Urinary bladder (tissue), 4 donors: ENCODE results near the gene DIS3. TPM values are rescaled to one million over a fixed set of nuclear protein-coding genes. Genes with fewer than 3 reads are reported as not detected.
"Not testable (repeated sequence)": the region's sequence is repeated elsewhere in the genome, so short reads cannot be mapped to it uniquely, and the experiment has no call there.

Experiments
- DNase-seq: peaks from one replicate; pipeline ENCODE4 v3.0.0-alpha.2; 2015; ENCODE audit errors: extremely low spot score
- H3K27ac ChIP-seq: one replicate; pipeline ENCODE4 v1.5.1; 2013; ENCODE audit warnings: low read depth, mild to moderate bottlenecking, moderate library complexity
- H3K36me3 ChIP-seq: one replicate; pipeline ENCODE4 v1.6.1; 2013; ENCODE audit warnings: mild to moderate bottlenecking, moderate library complexity; ENCODE audit not compliant: insufficient read depth
- H3K4me1 ChIP-seq: one replicate; pipeline ENCODE4 v1.6.1; 2013; ENCODE audit warnings: mild to moderate bottlenecking, moderate library complexity; ENCODE audit not compliant: insufficient read depth
- H3K4me3 ChIP-seq: one replicate; pipeline ENCODE4 v1.5.1; 2013; ENCODE audit warnings: low read depth, low read length
- WGBS: extraction: QIAGEN DNeasy Blood & Tissue Kit; methylation state at CpG from one replicate; pipeline ENCODE4 v1.1.7; 2013; 5-methylcytosine and 5-hydroxymethylcytosine counted together
- polyA plus RNA-seq: library from polyadenylated mRNA; stranded (reverse); fragments of 200-250 nt; gene quantifications from one replicate; pipeline ENCODE4 v1.2.3, GENCODE V29; 2013
- small RNA-seq: library from RNA; depleted of rRNA; stranded (forward); fragments of <200 nt; gene quantifications from one replicate; pipeline ENCODE3, GENCODE V24; 2014
- total RNA-seq: library from RNA; depleted of rRNA; stranded (reverse); fragments of >200 nt; gene quantifications from one replicate; pipeline ENCODE4 v1.2.3, GENCODE V29; 2014
- donor health status: healthy with polysubstance abuse.
- donor health status: healthy.

The DIS3 gene
- total and polyA plus RNA-seq, 2 donors = 15.0 to 42.6 TPM

DNA sequence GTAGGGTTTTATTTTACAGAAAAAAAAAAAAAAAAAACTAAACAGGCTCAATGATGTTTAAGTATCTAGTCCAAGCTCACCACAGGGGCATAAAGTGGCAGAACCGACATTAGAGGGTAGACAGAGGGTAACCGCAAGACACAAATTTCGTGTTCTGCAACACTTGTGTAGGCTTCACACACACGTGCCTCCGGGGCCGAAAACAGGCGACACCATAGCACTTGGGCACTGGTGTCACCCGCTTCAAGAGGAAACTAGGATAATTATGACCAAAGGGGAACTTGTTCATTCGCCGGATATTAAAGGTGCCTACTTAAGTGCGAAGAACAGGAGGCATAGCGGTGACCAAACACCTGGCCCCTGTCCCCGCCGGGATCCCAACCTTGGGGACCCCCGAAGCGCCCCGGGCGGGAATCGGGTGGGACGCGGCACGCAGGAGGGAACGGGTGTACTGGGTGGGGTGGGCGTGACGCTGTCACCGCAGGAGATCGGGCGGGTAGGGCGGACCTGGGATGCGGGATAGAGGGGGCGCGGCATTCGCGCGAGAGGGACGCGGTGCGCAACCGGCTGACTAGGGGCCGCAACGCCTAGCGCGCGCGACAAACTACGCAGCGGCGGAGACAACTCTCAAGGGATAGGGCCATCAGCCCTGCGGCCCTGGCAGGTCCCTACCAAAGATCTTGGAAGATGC, 54.8 kb downstream of the DIS3 start:
- 1% methylated on average over 49 of the region's 49 CpGs for WGBS
- Histone ChIP-seq H3K4me1 (peaks cover 1% of the 10 kb centered on the region), H3K4me3 (peak overlapping the region; percentile 84), H3K36me3 (peaks cover 3% of the 10 kb centered on the region), H3K27ac (no peak overlapping the region)
- no peak for DNase-seq

GRCh38 chr13:72726185-72726584, 55.5 kb downstream of the DIS3 start:
- not testable (repeated sequence) for H3K4me3 ChIP-seq

GRCh38 chr13:72716776-72717175, 64.9 kb downstream of the DIS3 start:
- Histone ChIP-seq H3K4me1 (no peaks in the 10 kb centered on the region), H3K4me3 (no peak overlapping the region), H3K36me3 (peaks cover 3% of the 10 kb centered on the region), H3K27ac (no peak overlapping the region)
- WGBS = 62% methylated on average over 3 of the region's 3 CpGs
- DNase-seq = no peak

More at GRCh38 chr13:72726185-72726584, 55.5 kb downstream of the DIS3 start:
- H3K4me1 ChIP-seq, H3K36me3 ChIP-seq, H3K27ac ChIP-seq, DNase-seq: not testable (repeated sequence)
- WGBS = 85% methylated on average over 15 of the region's 15 CpGs

Small RNAs within 50 kb of the gene (small RNA-seq; reads per million reads assigned to genes)
- gene RNU6-80P = not detected

Other genes with a start within 250 kb of the DIS3 start
- 19.0 TPM for gene MZT1, start 54.3 kb downstream of the DIS3 start, total RNA-seq
- 9.7 TPM for gene MZT1, start 54.3 kb downstream of the DIS3 start, polyA plus RNA-seq
- gene BORA, start 54.0 kb downstream of the DIS3 start, total RNA-seq = 9.0 TPM
- 1.6 TPM for gene BORA, start 54.0 kb downstream of the DIS3 start, polyA plus RNA-seq
- 74.2 TPM for gene PIBF1, start 233 bp upstream of the DIS3 start, total RNA-seq
- gene PIBF1, start 233 bp upstream of the DIS3 start, polyA plus RNA-seq = 12.9 TPM